HUES64 (cell line): ENCODE results near the gene TCOF1.

ENCODE experiments used
- H3K27ac ChIP-seq: 2 replicates; pipeline ENCODE4 v1.7.0; 2013; ENCODE audit warnings: low read depth, low read length, inconsistent platforms
- H3K27me3 ChIP-seq: 2 replicates; pipeline ENCODE4 v1.6.1; 2013; ENCODE audit warnings: mild to moderate bottlenecking, low read length; ENCODE audit not compliant: insufficient read depth
- H3K36me3 ChIP-seq: 2 replicates; pipeline ENCODE4 v1.6.1; 2013; ENCODE audit warnings: mild to moderate bottlenecking, low read length; ENCODE audit not compliant: insufficient read depth
- H3K4me1 ChIP-seq: 2 replicates; pipeline ENCODE4 v1.6.1; 2013; ENCODE audit warnings: mild to moderate bottlenecking, low read length, moderate library complexity; ENCODE audit not compliant: insufficient read depth
- H3K4me3 ChIP-seq: 2 replicates; pipeline ENCODE4 v1.5.1; 2013; ENCODE audit warnings: mild to moderate bottlenecking, low read length, moderate library complexity
- H3K9ac ChIP-seq: 2 replicates; pipeline ENCODE4 v1.6.1; 2013; ENCODE audit warnings: mild to moderate bottlenecking, low read depth, low read length
- H3K9me3 ChIP-seq: 2 replicates; pipeline ENCODE4 v1.6.1; 2013; ENCODE audit warnings: low read depth, low read length; ENCODE audit not compliant: insufficient read depth
- WGBS: fragments of 150-250, 120-280 bp; methylation state at CpG from one replicate; pipeline ENCODE4 v1.1.7; 2013; ENCODE audit warnings: missing lambda C conversion rate; 5-methylcytosine and 5-hydroxymethylcytosine counted together

The TCOF1 gene

GRCh38 chr5:150341331-150341730 lies 16.2 kb upstream of the TCOF1 start:
- 88% methylated on average over 4 of the region's 4 CpGs for WGBS
- Histone ChIP-seq H3K36me3 (no peaks in the 10 kb centered on the region), H3K9ac (no peak overlapping the region), H3K4me3 (no peak overlapping the region), H3K4me1 (no peaks in the 10 kb centered on the region), H3K27me3 (no peaks in the 10 kb centered on the region), H3K9me3 (no peaks in the 10 kb centered on the region), H3K27ac (no peak overlapping the region)

- H3K4me1 ChIP-seq = no peaks in the 10 kb centered on the region
- H3K36me3 ChIP-seq = no peaks in the 10 kb centered on the region
- H3K9ac ChIP-seq = no peak overlapping the region
- H3K27ac ChIP-seq = no peak overlapping the region
- H3K4me3 ChIP-seq = no peak overlapping the region
- WGBS = 100% methylated on average over 1 of the region's 1 CpG
- H3K9me3 ChIP-seq = no peaks in the 10 kb centered on the region
- no peaks in the 10 kb centered on the region for H3K27me3 ChIP-seq
These were observed 15.5 kb upstream of the TCOF1 start for GRCh38 chr5:150341989-150342388.

- Histone ChIP-seq H3K27me3 (no peaks in the 10 kb centered on the region), H3K27ac (no peak overlapping the region), H3K4me3 (no peak overlapping the region), H3K4me1 (no peaks in the 10 kb centered on the region), H3K9ac (no peak overlapping the region), H3K36me3 (no peaks in the 10 kb centered on the region), H3K9me3 (no peaks in the 10 kb centered on the region)
- 96% methylated on average over 5 of the region's 5 CpGs for WGBS
These were observed 14.9 kb upstream of the TCOF1 start for GRCh38 chr5:150342583-150342982.

GRCh38 chr5:150343994-150344631 lies 13.4 kb upstream of the TCOF1 start:
- no peaks in the 10 kb centered on the region for H3K36me3 ChIP-seq
- no peaks in the 10 kb centered on the region for H3K27me3 ChIP-seq
- no peak overlapping the region for H3K4me3 ChIP-seq
- no peaks in the 10 kb centered on the region for H3K9me3 ChIP-seq
- 87% methylated on average over 7 of the region's 7 CpGs for WGBS
- no peaks in the 10 kb centered on the region for H3K4me1 ChIP-seq
- no peak overlapping the region for H3K27ac ChIP-seq
- no peak overlapping the region for H3K9ac ChIP-seq

GRCh38 chr5:150345716-150346115 lies 11.8 kb upstream of the TCOF1 start:
- Histone ChIP-seq H3K4me3 (no peak overlapping the region), H3K4me1 (0 out of 2 replicates have a peak, but pooled peaks cover under 1% of the 10 kb centered on the region), H3K36me3 (no peaks in the 10 kb centered on the region), H3K27ac (no peak overlapping the region), H3K27me3 (no peaks in the 10 kb centered on the region), H3K9me3 (no peaks in the 10 kb centered on the region), H3K9ac (no peak overlapping the region)
- WGBS = 83% methylated on average over 5 of the region's 5 CpGs

GRCh38 chr5:150346592-150346991 lies 10.9 kb upstream of the TCOF1 start:
- Histone ChIP-seq H3K27me3 (no peaks in the 10 kb centered on the region), H3K36me3 (no peaks in the 10 kb centered on the region), H3K4me1 (0 out of 2 replicates have a peak, but pooled peaks cover 5% of the 10 kb centered on the region), H3K9ac (no peak overlapping the region), H3K4me3 (no peak overlapping the region), H3K27ac (no peak overlapping the region), H3K9me3 (no peaks in the 10 kb centered on the region)
- WGBS = 93% methylated on average over 6 of the region's 6 CpGs

DNA sequence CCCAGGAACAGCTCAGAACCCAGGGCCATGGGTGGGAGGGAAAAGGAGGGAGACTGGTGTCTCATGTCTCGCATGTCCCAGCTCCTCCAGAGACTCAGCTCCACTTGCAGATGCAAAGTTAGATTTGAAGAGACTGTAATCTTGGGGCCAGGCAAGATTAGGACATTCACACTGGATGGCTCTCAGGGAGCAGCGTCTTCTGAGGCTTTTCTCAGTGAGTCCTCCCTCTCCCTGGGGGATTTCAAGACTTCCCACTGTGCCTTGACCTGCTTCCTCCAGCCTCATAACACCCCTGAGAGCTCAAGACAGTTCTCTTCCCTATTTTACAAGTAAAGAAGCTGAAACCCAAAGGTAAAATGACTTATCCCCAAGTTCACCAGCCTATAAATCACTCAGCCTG lies 10.5 kb upstream of the TCOF1 start:
- no peaks in the 10 kb centered on the region for H3K36me3 ChIP-seq
- H3K4me3 ChIP-seq = no peak overlapping the region
- no peaks in the 10 kb centered on the region for H3K27me3 ChIP-seq
- H3K9me3 ChIP-seq = no peaks in the 10 kb centered on the region
- 64% methylated on average over 2 of the region's 2 CpGs for WGBS
- no peak overlapping the region for H3K9ac ChIP-seq
- 0 out of 2 replicates have a peak, but pooled peaks cover 5% of the 10 kb centered on the region for H3K4me1 ChIP-seq
- H3K27ac ChIP-seq = no peak overlapping the region

DNA sequence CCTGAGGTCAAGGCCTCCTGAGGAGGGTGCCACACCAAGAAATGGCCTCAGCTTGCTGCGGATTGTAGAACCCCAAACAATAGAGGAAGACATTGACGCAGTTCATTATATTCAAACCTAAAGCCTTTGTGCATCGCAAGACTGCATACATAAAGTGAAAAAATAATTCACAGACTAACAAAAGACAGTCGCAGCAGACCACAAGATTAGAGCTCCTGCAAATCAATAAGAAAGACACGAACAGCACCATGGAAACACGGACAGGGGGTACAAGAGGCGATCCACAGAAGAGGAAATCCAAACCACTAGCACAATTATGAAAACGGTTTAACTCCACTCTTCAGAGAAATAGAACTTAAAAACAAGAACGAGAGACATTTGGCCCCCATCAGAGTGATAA lies 10.0 kb upstream of the TCOF1 start:
- Histone ChIP-seq H3K4me3 (no peak overlapping the region), H3K27ac (no peak overlapping the region), H3K27me3 (no peaks in the 10 kb centered on the region), H3K36me3 (no peaks in the 10 kb centered on the region), H3K9me3 (no peaks in the 10 kb centered on the region), H3K9ac (no peak overlapping the region), H3K4me1 (0 out of 2 replicates have a peak, but pooled peaks cover 5% of the 10 kb centered on the region)
- WGBS = 89% methylated on average over 9 of the region's 9 CpGs

DNA sequence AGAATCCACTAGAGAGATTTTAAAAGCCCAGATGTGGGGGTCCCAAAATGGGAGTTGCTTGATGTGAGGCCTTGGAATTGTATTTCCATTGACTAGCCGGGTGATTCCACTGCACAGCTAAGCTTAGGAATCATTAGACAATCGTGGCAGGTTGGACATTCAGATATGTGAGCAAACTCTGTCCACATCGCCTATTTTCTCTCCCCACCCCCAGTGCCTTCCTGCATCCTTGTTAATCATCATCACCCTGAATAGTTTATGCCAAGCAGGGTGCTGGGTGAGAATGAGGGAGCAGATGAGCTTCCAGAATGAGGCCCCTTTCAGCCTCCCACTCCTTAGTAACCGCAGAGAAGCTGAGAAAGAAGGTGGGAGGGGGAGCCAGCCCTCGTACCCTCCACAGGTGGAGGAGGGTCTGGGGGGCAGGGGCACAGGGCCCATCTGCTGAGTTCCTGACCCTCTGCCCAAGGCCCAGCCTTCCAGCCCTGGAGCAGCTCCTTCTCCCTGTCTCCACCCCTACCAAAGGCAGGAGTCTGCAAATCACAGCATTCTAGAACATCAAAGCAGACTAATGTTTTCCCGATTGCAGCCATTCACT lies 7.7 kb upstream of the TCOF1 start:
- Histone ChIP-seq H3K9ac (no peak overlapping the region), H3K4me3 (no peak overlapping the region), H3K27ac (no peak overlapping the region), H3K27me3 (no peaks in the 10 kb centered on the region), H3K4me1 (0 out of 2 replicates have a peak, but pooled peaks cover 5% of the 10 kb centered on the region), H3K36me3 (no peaks in the 10 kb centered on the region), H3K9me3 (no peaks in the 10 kb centered on the region)
- 88% methylated on average over 5 of the region's 6 CpGs for WGBS

DNA sequence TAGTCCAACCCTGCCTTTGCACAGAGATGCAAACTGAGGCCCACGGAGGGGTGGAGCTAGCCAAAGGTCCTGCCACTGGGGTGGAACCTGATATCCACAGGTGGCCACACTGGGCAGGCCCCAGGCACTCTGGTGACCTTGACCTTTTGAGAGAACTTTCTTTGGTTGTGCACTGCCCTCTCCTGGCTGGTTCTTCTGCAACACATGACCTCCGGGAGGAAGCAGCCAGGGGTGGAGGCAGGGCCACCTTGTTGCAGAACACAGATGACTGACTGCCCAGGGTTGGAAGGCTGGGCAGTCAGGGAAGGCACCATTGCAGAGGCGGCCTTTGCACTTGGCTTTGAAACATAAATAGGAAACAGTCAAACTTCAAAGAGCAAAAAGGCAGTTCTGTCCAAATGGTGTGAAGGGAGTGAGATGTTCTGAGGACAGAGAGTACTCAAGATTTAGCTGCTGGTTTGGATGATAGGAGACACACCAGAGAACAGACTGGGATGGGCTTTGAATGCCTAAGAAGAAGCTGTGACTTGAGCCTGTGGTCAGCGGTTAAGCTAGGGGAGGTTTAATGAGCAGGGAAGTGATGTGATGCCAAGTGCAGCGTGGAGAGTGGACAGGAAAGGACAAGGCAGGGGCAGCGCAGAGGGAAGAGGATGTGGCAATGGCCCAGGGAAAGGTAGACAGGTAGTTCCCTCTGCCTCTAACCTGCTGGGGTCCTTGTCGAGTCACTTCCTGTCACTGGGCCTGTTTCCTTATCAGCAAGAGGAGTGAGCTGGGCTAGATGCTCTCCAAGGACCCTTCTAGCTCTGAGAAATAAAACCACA lies 6.8 kb upstream of the TCOF1 start:
- no peak overlapping the region for H3K4me3 ChIP-seq
- H3K9ac ChIP-seq = no peak overlapping the region
- 48% methylated on average over 7 of the region's 7 CpGs for WGBS
- no peaks in the 10 kb centered on the region for H3K9me3 ChIP-seq
- H3K27ac ChIP-seq = no peak overlapping the region
- H3K4me1 ChIP-seq = 0 out of 2 replicates have a peak, but pooled peaks cover 5% of the 10 kb centered on the region
- no peaks in the 10 kb centered on the region for H3K27me3 ChIP-seq
- H3K36me3 ChIP-seq = no peaks in the 10 kb centered on the region
